ENCODE data around the gene L2HGDH.

The L2HGDH gene

DNA sequence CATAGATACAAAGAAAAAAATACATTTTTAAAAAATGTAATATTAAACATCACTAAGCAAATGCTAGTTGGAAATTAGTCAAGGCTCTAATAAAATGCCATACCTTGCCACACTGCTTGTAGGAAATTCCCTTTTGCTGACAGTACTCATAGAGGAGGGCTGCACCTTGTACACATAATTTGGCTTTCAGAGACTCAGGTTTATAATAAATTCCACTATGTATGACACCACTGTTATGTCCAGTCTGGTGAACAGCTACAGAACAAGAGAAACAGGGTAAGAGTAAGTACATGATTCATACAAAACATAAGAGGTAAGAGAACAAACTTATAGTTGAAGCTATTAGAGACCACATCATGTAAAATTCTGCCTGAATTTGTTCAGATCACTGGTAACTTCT lies 10.1 kb downstream of the L2HGDH start:
- in situ Hi-C loops (cut with MboI; ENCODE audit: low sequenced_read_pairs) = loop anchor here (25.0 kb wide), 1 partner anchor 235 kb away; the partner anchor contains the start of gene MAP4K5

GRCh38 chr14:50299585-50299984 lies 12.4 kb downstream of the L2HGDH start:
- in situ Hi-C loops (cut with MboI; ENCODE audit: low sequenced_read_pairs) = no loop called here

DNA sequence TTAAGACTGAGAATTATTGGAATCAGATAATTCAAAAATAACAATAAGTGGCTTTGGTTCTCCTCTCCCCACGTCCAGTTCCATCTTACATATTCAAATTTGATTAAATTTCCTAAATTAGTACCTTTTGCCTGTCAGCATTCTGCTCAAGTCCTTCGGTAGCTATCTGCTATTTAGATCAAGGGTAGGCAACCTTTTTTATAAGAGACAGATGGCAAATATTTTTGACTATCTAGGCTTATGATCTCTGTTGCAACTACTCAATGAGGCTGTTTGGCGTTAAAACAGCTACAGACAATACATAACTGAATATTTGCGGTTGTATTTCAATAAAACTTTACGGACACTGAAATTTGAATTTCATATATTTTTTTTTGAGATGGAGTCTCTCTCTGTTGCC lies 21.7 kb downstream of the L2HGDH start:
- in situ Hi-C loops (cut with MboI; ENCODE audit: low sequenced_read_pairs) = no loop called here

DNA sequence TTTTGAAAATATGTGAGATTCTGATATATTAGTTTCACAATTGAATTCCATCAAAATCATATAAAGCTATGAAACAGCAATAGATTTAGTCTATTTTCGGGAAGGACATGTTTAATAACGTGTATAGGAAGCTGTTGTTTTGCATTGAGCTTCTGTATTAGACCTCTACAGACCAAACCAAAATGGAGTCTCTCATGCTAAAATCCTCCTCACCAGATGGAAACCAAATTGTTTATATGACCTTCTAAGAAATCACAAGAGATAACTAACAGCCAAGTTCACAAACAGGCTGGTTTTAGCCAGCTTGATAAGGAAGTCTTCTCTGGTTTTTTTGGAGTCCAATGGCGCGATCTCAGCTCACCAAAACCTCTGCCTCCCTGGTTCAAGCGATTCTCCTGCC lies 23.9 kb downstream of the L2HGDH start:
- in situ Hi-C loops (cut with MboI; ENCODE audit: low sequenced_read_pairs) = no loop called here

GRCh38 chr14:50285861-50286260 lies 26.2 kb downstream of the L2HGDH start:
- in situ Hi-C loops (cut with MboI; ENCODE audit: low sequenced_read_pairs) = no loop called here

- in situ Hi-C loops (cut with MboI; ENCODE audit: low sequenced_read_pairs) = no loop called here
Observed at GRCh38 chr14:50272498-50272897, 39.5 kb downstream of the L2HGDH start.

GRCh38 chr14:50270932-50271331 lies 41.1 kb downstream of the L2HGDH start:
- in situ Hi-C loops (cut with MboI; ENCODE audit: low sequenced_read_pairs) = no loop called here

DNA sequence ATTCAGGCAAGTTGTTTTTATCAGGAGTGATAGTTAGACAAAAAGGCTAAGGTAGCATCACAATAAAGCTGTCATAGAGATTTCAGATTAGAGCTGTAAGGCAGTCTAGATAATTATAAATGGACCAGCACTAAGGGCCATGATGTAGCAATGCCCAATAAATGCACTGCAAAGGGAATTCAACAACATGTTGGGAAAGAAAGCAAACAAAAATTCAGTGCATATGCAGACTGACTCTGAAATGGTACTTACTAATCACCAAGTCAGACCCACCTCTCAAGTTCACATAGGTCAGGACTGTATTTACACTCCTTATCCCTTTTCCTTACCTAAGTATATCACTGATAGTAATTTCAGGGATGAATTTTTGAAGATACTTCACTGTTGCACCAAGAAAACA lies 47.0 kb downstream of the L2HGDH start:
- in situ Hi-C loops (cut with MboI; ENCODE audit: low sequenced_read_pairs) = no loop called here

DNA sequence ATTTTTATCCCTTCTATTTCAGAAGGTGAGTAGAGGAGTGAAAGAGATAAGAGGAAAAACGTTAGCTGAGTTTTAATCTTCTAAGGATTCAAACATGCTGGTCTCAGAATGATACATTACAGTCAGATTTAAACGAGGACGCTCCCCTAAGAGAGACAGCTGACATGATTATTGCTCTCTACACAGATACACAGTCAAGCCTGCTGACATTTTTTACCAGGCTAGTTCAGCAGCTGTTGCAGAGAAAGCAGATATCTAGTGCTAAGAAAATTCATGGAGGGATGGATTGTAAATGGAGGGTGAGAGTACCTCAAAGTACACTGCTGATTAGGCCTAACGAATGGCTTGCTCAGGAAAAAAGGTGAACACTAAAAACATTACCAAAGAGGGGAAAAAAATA lies 48.7 kb downstream of the L2HGDH start:
- in situ Hi-C loops (cut with MboI; ENCODE audit: low sequenced_read_pairs) = no loop called here

GRCh38 chr14:50262865-50263264 lies 49.2 kb downstream of the L2HGDH start:
- in situ Hi-C loops (cut with MboI; ENCODE audit: low sequenced_read_pairs) = no loop called here

DNA sequence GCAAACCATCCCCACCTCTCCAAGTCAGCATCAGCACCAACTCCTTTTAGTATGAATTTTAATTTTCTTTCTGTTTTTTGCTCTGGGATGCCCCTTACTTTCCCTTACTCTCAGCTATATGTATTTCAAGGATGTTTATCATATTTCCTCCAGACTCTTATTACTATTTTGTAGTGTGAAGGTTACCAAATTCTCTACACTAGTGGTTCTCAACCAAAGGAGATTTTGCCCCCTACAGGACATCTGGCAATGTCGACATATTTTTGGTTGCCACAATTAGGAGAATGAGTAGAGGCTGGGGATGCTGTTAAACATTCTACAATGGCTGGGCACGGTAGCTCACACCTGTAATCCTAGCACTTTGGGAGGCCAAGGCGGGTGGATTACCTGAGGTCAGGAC lies 51.5 kb downstream of the L2HGDH start:
- in situ Hi-C loops (cut with MboI; ENCODE audit: low sequenced_read_pairs) = no loop called here

GRCh38 chr14:50260072-50260471 lies 52.0 kb downstream of the L2HGDH start:
- in situ Hi-C loops (cut with MboI; ENCODE audit: low sequenced_read_pairs) = no loop called here

- in situ Hi-C loops (cut with MboI; ENCODE audit: low sequenced_read_pairs) = no loop called here
Observed at GRCh38 chr14:50257732-50258131, 54.3 kb downstream of the L2HGDH start.

DNA sequence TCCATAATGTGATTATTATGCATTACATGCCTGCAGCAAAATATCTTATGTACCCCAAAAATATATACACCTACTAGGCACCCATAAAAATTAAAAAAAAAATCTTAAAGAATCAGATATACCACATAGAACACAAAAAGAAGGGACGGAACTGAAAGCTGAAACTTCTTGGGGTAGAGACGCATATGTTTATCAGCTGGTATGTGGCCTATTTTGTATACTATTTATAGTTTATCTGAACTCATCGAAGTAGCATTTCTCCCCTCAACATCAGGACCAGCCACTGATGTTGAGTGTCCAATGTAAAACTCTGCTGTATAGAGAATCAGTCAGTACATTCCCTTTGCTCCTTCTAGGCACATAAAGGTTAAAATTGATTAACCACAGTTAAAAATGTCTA lies 57.8 kb downstream of the L2HGDH start:
- in situ Hi-C loops (cut with MboI; ENCODE audit: low sequenced_read_pairs) = no loop called here

- in situ Hi-C loops (cut with MboI; ENCODE audit: low sequenced_read_pairs) = no loop called here
Observed at GRCh38 chr14:50249136-50249775, 62.8 kb downstream of the L2HGDH start.

DNA sequence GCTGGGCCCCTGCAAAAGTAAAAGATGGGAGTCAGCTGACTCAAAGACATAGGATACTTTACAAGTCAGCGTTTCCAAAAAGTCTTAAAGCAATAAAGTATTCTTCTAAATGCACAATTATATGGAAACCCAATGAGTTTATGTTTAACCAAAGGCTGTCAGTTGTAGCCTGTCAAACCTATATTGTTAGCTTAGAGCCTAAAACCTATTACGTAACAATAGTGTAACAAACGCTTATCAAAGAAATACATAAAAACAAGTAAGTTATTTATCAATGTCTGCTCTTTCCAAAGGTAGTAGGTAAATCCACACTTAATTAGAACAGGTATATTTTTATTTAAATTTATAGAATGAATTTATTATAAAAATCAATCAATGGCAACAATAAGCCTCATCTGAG lies 64.8 kb downstream of the L2HGDH start:
- in situ Hi-C loops (cut with MboI; ENCODE audit: low sequenced_read_pairs) = no loop called here

DNA sequence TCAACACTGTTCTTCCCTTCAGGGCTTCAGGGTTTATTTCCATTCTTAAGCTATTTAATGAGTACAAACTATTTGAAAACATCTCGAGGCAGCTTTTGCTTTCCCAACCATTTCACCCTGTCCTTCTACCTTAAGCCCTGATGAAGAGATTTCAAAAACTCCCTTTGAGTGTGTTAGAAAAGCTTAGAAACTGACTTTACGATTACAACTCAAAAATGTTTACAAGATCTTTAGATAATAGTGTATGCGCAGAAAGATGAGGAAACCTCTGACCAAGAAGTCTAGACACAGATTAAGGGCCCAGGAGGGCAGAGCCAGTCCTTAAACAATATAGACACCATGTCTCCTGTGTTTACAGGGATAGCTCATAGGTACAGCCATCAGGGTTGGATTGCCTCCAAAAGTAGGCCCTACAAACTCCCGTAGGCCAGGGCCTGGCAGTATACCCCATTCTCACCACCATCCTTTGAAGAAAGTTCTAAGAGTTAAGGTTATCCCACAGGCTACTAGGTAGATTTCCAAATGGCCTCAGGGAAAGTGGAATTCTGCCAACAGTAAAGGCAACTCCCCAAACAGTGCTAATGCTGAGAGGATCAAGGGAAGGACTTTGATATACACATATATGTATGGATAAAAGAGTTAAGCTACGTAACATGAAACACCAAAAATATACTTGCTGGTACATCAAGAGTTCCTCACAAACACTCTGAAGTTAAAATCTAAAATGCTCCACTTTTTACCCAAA lies 69.3 kb downstream of the L2HGDH start:
- in situ Hi-C loops (cut with MboI; ENCODE audit: low sequenced_read_pairs) = no loop called here

DNA sequence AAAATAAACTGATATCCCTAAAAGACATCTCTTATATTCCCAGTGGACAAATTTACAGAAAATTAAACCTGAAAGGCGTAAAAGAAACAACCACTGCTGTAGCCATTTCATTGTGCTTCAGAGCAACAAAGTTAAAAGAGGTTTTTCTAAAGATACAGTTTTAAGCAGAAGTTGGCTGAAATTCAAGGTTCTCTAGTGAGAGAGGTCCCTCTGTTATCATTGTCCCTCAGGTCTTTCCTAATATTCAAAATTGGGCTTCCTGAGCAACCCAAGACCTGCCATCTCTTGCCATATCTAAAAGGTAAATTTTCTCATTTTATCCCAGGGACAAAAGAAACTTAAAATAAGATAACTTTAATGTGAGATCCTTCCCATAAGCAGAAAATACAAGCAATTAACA lies 69.9 kb downstream of the L2HGDH start:
- in situ Hi-C loops (cut with MboI; ENCODE audit: low sequenced_read_pairs) = no loop called here

DNA sequence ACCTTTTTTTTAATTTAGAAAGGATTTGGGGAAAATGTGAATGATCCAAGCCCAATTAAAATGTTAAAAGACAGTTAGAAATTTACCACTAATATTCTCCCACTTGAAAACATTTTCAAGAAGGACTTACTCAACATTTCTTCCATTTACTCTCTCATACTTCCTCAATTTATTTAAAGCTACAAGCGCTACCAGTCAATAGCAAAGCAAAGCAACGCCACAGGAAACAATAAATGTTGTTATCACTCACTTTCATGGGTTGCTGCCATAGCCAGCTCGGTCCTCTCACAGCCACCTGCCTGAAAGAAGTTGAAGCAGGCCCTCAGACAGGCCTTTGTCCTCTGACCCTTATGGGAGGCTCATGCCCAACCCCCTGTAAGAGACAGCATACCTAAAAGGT lies 74.6 kb downstream of the L2HGDH start:
- in situ Hi-C loops (cut with MboI; ENCODE audit: low sequenced_read_pairs) = no loop called here

GRCh38 chr14:50233951-50234250 lies 78.1 kb downstream of the L2HGDH start:
- in situ Hi-C loops (cut with MboI; ENCODE audit: low sequenced_read_pairs) = no loop called here

- in situ Hi-C loops (cut with MboI; ENCODE audit: low sequenced_read_pairs) = no loop called here
Observed at GRCh38 chr14:50233166-50233950, 78.7 kb downstream of the L2HGDH start.

DNA sequence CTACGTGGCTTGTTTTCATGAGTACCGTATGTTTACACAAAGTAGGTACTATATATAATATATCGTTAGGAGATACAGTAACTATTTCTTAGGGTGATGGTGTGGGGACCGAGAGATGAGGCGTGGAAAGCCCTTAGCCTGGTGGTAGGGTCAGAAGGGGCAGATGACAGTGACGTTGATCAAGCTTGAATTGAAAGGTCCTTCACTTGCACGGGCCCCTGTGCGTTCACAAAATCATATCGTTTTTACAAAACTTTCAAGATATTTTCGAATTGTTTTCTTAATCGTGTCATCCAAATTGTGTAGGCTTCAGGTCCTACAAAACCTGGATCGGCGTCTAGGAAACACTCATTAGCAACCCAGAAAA lies 79.8 kb downstream of the L2HGDH start:
- in situ Hi-C loops (cut with MboI; ENCODE audit: low sequenced_read_pairs) = no loop called here

All from HL-60/S4 treated with phorbol 12-myristate 13-acetate at 8.2 ng/mL for 4 days and 3 days (cell line).